ENCODE data around the gene ALDH3A2.

GRCh38 chr17:19626079-19626478, 22.5 kb upstream of the ALDH3A2 start:
- TF ChIP-seq CTCF (conservative IDR thresholded peaks at IDR 0.05; ENCODE audit: low read length) (no peak), EZH2phosphoT487 (IDR thresholded peaks at IDR 0.05; ENCODE audit: borderline replicate concordance, low read depth, low read length) (no peak)
